ENCODE data around the gene ALG8. TPM values are rescaled to one million over a fixed set of nuclear protein-coding genes. Genes with fewer than 3 reads are reported as not detected.

Gene ALG8
- total RNA-seq, 6 donors from 2014 or later = 5.2 to 31.4 (median 23.0) TPM

DNA sequence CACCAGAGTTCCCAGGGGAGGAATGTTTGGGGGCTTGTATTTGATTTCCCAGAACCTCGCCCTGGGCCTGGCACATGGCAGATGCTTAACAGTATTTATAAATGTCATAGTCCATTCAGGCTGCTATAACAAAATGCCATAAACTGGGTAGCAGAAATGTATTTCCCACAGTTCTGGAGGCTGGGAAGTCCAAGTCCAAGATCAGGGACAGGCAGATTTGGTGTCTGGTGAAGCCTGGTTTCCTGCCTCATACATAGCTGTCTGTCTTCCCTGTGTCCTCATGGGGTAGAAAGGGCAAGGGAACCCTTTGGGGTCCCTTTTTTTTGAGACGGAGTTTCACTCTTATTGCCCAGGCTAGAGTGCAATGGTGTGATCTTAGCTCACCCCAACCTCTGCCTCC, 25.0 kb upstream of the ALG8 start:
- H3K36me3 ChIP-seq = no peaks in the 10 kb centered on the region
- no peak for DNase-seq
- H3K9me3 ChIP-seq = no peaks in the 10 kb centered on the region
- H3K4me1 ChIP-seq = peaks cover 6 to 13% (median 11%) of the 10 kb centered on the region in 4 donors
- no peak for ATAC-seq (ENCODE audit: low FRiP score in 2 of 2)
- WGBS, 2 donors = 80 to 97% methylated on average over 1 to 2 of the region's 2 CpGs
- no peak for TF ChIP-seq POLR2A (IDR thresholded peaks at IDR 0.05)
- TF ChIP-seq CTCF (IDR thresholded peaks at IDR 0.05) = no peak
- no peak for TF ChIP-seq POLR2AphosphoS5 (IDR thresholded peaks at IDR 0.05)
- TF ChIP-seq EP300 (IDR thresholded peaks at IDR 0.05) = no peak
- H3K27ac ChIP-seq = no peak overlapping the region
- H3K27me3 ChIP-seq = no peaks in the 10 kb centered on the region
- no peak overlapping the region for H3K4me3 ChIP-seq

DNA sequence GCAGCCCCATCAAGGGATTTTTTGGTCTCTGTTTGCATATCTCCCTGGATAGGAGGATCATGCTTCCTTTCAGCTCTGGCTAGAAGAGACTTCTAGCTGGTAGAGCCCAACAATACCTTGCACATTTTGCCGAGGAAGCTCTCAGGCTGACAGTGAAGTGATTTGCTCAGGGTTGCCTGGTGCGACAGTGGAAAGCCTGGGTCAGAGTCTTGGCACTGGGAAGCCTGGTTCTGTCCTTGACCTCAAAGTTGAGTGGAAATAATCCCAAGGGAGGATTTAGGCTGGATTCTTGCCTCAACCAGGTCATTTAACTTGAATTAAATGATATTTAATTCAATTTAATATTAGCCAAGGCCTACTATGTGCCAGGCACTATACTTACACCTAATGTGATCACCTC, 24.4 kb upstream of the ALG8 start:
- Histone ChIP-seq H3K36me3 (no peaks in the 10 kb centered on the region), H3K27me3 (no peaks in the 10 kb centered on the region), H3K4me1 (peaks cover 6 to 9% (median 8%) of the 10 kb centered on the region in 4 donors), H3K27ac (no peak overlapping the region), H3K9me3 (no peaks in the 10 kb centered on the region), H3K4me3 (no peak overlapping the region)
- ATAC-seq (ENCODE audit: low FRiP score in 2 of 2) (no peak), DNase-seq (no peak)
- TF ChIP-seq EP300 (IDR thresholded peaks at IDR 0.05) (no peak), POLR2AphosphoS5 (IDR thresholded peaks at IDR 0.05) (no peak), POLR2A (IDR thresholded peaks at IDR 0.05) (no peak), CTCF (IDR thresholded peaks at IDR 0.05) (no peak)
- 54 to 85% methylated on average over 2 of the region's 2 CpGs for WGBS, 2 donors

DNA sequence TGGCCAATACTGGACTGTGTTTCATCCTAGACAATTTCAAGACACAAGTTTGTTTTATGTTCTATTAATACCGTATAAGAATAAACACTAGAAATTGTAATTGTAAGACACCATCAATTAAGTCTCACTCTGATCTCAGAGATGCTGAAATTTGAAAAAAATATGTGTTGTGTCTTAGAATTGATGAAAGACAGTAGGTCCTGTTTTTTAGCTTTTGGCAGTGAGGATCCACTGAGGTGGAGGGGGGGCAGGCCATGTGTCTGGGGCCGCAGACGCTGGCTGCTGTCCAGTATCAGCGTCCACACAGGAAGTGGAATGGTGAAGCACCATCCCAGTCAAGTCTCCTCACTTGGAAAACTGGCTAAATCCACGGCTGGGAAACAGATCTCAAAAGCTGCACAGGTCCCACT, 22.5 kb upstream of the ALG8 start:
- H3K4me1 ChIP-seq = no peaks in the 10 kb centered on the region
- H3K27ac ChIP-seq = peak overlapping the region in 2 of 4 donors; percentile 16 to 35
- WGBS, 2 donors = 32 to 42% methylated on average over 5 of the region's 5 CpGs
- TF ChIP-seq EP300 (IDR thresholded peaks at IDR 0.05) (no peak), POLR2A (IDR thresholded peaks at IDR 0.05) (no peak), POLR2AphosphoS5 (IDR thresholded peaks at IDR 0.05) (no peak)
- H3K36me3 ChIP-seq = no peaks in the 10 kb centered on the region
- no peaks in the 10 kb centered on the region for H3K9me3 ChIP-seq
- DNase-seq (peak in 1 of 2 donors; percentile 40), ATAC-seq (ENCODE audit: low FRiP score in 2 of 2) (peak in 1 of 2 donors; percentile 31)
- H3K4me3 ChIP-seq = no peak overlapping the region
- H3K27me3 ChIP-seq = no peaks in the 10 kb centered on the region

DNA sequence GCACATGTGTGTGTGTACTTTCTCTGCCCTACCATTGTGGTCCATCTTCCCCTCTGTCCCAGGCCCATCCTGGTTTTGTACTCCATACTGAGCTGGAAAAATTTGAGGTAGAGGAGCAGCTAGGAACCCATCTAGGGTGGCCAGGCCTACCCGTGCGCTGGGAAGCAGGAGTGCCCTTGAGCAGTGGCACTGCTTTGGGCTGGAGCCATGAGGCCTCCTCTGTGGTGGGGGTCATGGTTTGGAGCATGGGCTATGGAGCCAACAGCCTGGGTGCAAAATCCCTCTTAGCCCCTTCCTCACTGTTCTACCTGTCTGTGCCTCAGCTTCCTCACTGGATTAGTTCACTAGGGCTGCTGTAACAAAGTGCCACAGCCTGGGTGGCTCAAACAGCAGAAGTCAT, 21.9 kb upstream of the ALG8 start:
- no peaks in the 10 kb centered on the region for H3K9me3 ChIP-seq
- ATAC-seq (ENCODE audit: low FRiP score in 2 of 2) = peak in 1 of 2 donors; percentile 15
- H3K4me1 ChIP-seq = no peaks in the 10 kb centered on the region
- 96% methylated on average over 2 of the region's 2 CpGs; no CpG with 5 or more reads in 1 of the 2 donors for WGBS, 2 donors
- H3K27ac ChIP-seq = peak overlapping the region in 2 of 4 donors; percentile 16 to 35
- TF ChIP-seq POLR2AphosphoS5 (IDR thresholded peaks at IDR 0.05) = no peak
- TF ChIP-seq POLR2A (IDR thresholded peaks at IDR 0.05) = no peak
- no peak for TF ChIP-seq EP300 (IDR thresholded peaks at IDR 0.05)
- no peak for TF ChIP-seq CTCF (IDR thresholded peaks at IDR 0.05)
- no peak overlapping the region for H3K4me3 ChIP-seq
- H3K36me3 ChIP-seq = no peaks in the 10 kb centered on the region
- DNase-seq = no peak
- H3K27me3 ChIP-seq = no peaks in the 10 kb centered on the region

DNA sequence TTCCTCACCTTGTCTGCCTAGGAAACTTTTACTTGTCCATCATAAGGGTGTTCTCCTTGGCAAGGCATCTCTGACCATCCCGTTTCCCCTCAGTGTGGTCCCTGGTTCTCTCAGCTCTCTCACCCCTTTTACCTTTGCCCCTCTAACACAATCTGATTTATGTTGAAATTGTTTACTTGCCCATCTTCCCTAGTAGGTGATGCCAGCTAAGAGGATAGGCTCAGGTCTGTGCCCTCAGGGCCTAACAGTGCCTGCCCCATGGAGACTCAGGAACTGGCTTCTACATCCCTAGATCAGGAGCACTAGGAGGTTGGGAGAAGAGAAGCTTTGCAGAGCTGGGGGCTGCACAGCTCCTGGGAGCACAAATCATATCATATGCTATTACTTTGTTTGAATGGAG, 21.1 kb upstream of the ALG8 start:
- no peaks in the 10 kb centered on the region for H3K27me3 ChIP-seq
- ATAC-seq (ENCODE audit: low FRiP score in 2 of 2) (no peak), DNase-seq (no peak)
- no peaks in the 10 kb centered on the region for H3K9me3 ChIP-seq
- no peak overlapping the region for H3K27ac ChIP-seq
- WGBS, 2 donors = 88 to 94% methylated on average over 1 of the region's 1 CpG
- no peak overlapping the region for H3K4me3 ChIP-seq
- no peaks in the 10 kb centered on the region for H3K4me1 ChIP-seq
- no peak for TF ChIP-seq POLR2A (IDR thresholded peaks at IDR 0.05)
- TF ChIP-seq CTCF (IDR thresholded peaks at IDR 0.05) = no peak
- TF ChIP-seq EP300 (IDR thresholded peaks at IDR 0.05) = no peak
- TF ChIP-seq POLR2AphosphoS5 (IDR thresholded peaks at IDR 0.05) = no peak
- no peaks in the 10 kb centered on the region for H3K36me3 ChIP-seq
